HG02571 (cell line): ENCODE results near the gene PPIE.

Experiments used
- ATAC-seq: cut with Tn5 transposase; IDR thresholded peaks from one replicate; pipeline ENCODE4 v1.9.1; 2021; ENCODE audit warnings: mild to moderate bottlenecking, moderate library complexity; ENCODE audit not compliant: unreplicated experiment

PPIE gene

DNA sequence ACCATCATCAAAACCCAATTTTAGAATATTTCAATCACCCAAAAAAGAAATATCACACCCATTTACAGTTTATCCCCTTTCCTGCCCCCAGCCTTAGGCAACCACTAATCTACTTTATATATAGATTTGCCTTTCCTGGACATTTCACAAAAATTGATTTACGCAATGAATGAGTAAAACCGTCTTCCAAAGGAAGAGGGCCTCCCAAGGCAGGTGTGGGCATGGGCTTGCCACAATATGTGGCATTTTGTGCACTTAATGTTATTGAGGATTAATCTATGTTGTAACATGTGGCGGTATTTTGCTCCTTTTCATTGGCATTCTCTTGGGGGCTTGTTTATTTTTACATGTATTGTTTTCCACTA, 61.8 kb downstream of the PPIE start:
- ATAC-seq = no peak

DNA sequence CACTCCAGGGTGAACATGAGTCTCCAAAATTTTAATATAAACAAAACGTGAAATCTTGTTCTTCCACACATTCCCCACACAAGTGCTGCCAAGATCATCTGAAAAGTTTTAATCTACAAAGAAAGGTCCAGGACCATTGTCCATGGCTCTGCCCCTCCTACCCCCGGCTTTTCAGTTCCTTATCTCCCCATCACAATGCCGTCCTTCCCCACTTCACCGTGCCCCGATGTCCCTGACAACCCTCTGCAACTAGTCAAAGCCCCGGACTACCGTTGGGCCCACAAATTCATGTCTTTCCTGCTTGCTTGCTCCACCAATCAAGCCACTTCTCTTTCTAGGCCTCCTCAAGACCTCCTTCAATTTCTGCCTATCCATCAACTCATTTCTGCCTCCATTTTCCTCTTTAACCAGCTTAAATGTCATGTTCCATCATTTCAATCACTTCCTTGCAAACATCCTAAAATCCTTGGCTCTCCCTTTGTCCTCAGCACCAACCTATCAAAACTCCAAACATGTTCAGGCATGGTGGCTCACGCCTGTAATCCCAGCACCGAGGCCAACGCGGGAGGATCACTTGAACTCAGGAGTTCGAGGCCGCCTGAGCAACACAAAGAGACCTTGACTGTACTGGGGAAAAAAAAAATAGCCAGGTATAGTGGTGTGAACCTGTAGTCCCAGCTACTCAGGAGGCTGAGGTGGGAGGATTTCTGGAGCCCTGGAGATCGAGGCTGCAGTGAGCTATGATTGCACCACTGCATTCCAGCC, 64.0 kb downstream of the PPIE start:
- no peak for ATAC-seq

DNA sequence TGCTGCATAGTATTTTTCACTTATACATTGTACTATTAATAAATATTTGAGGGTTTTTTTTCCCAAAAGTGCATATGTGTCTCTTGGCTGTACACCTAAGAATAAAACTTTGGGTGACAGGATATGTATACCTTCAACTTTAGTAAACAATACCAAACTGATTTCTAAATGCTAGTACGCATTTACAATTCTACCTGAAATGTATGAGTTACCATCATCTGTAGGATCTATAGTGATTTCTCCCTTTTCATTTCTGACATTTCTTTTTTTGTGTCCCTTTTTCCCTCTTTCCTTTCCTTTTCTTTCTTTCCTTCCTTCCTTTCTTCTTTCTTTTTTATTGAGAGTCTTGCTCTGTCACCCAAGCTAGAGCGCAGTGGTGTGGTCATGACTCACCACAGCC, 66.7 kb downstream of the PPIE start:
- no peak for ATAC-seq

DNA sequence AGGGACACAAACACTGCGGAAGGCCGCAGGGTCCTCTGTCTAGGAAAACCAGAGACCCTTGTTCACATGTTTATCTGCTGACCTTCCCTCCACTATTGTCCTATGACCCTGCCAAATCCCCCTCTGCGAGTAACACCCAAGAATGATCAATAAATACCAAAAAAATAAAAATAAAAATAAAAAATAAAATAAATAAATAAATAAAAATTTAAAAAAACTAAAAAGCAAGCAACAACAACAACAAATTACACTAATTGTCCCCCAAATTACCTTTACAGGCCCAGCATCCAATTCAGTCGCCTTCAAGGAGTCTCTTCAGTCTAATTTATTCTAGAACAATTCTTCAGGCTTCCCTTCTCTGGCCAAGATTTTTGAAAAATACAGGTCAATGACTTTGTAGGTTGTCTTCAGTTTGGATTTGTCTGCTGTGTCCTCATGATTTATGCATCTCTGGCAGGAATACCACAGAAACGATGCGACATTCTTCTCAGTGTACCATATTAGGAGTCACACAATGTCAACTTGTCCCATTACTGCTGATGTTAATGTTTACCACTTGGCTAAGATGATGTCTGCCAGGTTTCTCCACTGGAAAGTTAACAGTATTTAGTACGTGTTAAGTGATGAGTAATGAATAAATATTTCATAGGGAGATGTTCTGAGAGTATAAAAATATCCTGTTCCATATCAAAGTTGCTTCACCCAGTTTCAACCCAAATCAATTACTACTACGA, 70.3 kb downstream of the PPIE start:
- ATAC-seq = no peak

DNA sequence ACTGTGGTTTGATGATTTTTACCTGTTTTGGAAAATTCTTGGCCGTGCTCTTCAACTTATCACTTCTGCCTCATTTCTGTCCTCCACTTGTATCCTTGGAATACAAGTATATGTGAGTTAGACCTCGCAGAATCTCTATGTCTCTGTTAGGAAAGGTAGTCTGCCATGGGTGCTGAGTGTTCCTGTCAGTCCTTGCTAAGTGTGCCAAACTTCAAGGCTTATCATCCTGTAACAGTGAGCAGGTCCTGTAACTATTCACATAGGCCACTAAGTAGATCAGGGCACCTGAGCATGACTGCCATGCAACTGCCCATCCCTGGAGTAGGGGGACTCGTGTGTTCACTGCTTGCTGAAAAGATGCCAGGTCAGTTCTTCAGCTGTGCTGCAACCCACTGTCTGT, 74.2 kb downstream of the PPIE start:
- ATAC-seq = no peak
